HepG2 (cell line): ENCODE results near the gene RAB3A.

Experiments
- CBX1 ChIP-seq: IDR thresholded peaks from one replicate; pipeline ENCODE4 v1.6.1; 2016; ENCODE audit warnings: antibody characterized with exemption, low read depth
- DBP ChIP-seq: sonication (generic); formaldehyde crosslinking; IDR thresholded peaks from 2 replicates; pipeline ENCODE4 v1.4.0; 2020; ENCODE audit warnings: missing genetic modification reagents; ENCODE audit errors: not compliant biosample characterization
- FOXM1 ChIP-seq: sonication (generic); formaldehyde crosslinking; IDR thresholded peaks from 2 replicates; pipeline ENCODE4 v1.5.0; 2020; ENCODE audit warnings: missing genetic modification reagents
- KLF13 ChIP-seq: sonication (generic); formaldehyde crosslinking; IDR thresholded peaks from 2 replicates; pipeline ENCODE4 v1.4.0; 2020; ENCODE audit warnings: mild to moderate bottlenecking, missing genetic modification reagents
- PCBP2 ChIP-seq: fragments of 200-400 bp; formaldehyde crosslinking; optimal IDR thresholded peaks from 2 replicates; pipeline ENCODE3; 2018; ENCODE audit warnings: low read length, low read depth; ENCODE audit not compliant: poor library complexity, severe bottlenecking
- PHF8 ChIP-seq: sonication (generic); formaldehyde crosslinking; IDR thresholded peaks from 2 replicates; pipeline ENCODE4 v1.5.0; 2020; ENCODE audit warnings: missing genetic modification reagents
- USF2 ChIP-seq, 2 experiments: sonication (generic) in 1 of 2; formaldehyde crosslinking in 1 of 2; IDR thresholded peaks; 2 replicates each; pipeline versions ENCODE4 v1.5.1 to v1.6.1; 2011 to 2020; ENCODE audit warnings: borderline replicate concordance in 1 of 2, low read depth in 1 of 2, low read length in 1 of 2, mild to moderate bottlenecking in 1 of 2, missing genetic modification reagents in 1 of 2, moderate library complexity in 1 of 2
- ZFX ChIP-seq: sonication (generic); formaldehyde crosslinking; IDR thresholded peaks from 2 replicates; pipeline ENCODE4 v1.4.0; 2020; ENCODE audit warnings: mild to moderate bottlenecking, low read depth, missing genetic modification reagents, moderate library complexity
- ZNF253 ChIP-seq: sonication (generic); formaldehyde crosslinking; IDR thresholded peaks from 2 replicates; pipeline ENCODE4 v1.8.0; 2022; ENCODE audit warnings: mild to moderate bottlenecking, missing genetic modification reagents, borderline replicate concordance
- ZNF274 ChIP-seq: sonication (generic); formaldehyde crosslinking; IDR thresholded peaks from 2 replicates; pipeline ENCODE4 v1.5.1; 2020; ENCODE audit warnings: mild to moderate bottlenecking, missing genetic modification reagents
- ZNF350 ChIP-seq: sonication (generic); formaldehyde crosslinking; IDR thresholded peaks from 2 replicates; pipeline ENCODE4 v1.4.0; 2020; ENCODE audit warnings: mild to moderate bottlenecking, low read depth, missing genetic modification reagents, borderline replicate concordance
- ZZZ3 ChIP-seq: sonication (generic); formaldehyde crosslinking; IDR thresholded peaks from 2 replicates; pipeline ENCODE4 v1.4.0; 2020; ENCODE audit warnings: missing genetic modification reagents, mild to moderate bottlenecking, borderline replicate concordance
- TF ChIP-seq, protein P1 (sequence below): sonication (generic); formaldehyde crosslinking; IDR thresholded peaks from 2 replicates; pipeline ENCODE4 v1.5.0; 2020; ENCODE audit warnings: missing genetic modification reagents, mild to moderate bottlenecking, borderline replicate concordance
- TF ChIP-seq, protein P2 (sequence below): IDR thresholded peaks from 2 replicates; pipeline ENCODE4 v1.6.1; 2016; ENCODE audit warnings: low read depth, control low read depth

DNA sequence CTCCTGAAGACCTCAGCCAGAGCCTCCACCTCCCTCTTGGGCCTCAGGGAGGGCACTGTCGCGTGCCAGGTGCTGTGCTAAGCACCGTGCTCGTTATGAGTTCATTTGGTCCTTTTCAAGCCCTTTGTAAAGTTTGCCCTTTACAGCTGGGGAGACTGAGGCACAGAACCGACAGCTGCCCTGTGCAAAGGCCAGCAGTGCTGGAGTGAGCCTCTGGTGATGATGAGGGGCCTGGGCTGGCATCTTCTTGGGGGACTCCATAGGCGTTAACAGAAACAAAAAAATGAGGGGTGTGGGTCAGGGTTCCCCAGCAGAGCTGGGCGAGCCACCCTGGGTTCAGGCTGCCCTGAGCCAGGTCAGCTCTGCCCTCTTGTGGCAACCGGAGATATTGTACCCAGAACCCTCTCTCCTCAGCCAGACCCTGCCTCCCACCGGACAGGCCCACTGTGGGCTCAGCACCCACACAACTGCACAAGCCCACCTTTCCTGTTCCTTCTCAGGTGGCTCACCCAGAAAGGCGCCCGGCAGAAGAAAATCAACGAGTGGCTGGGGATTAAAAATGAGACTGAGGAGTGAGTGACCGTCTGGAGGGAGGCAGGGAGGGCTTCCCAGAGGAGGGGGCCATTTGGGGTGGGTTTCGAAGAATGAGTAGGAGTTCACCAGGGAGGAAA is 35.7 kb downstream of the RAB3A start:
- TF ChIP-seq ZNF350 (CRISPR knock-in tag): no peak
- TF ChIP-seq ZZZ3 (CRISPR knock-in tag): no peak
- no peak for TF ChIP-seq USF2 (IDR thresholded peaks at IDR 0.05; ENCODE audit: low read depth, low read length)
- no peak for TF ChIP-seq USF2 (CRISPR knock-in tag; IDR thresholded peaks at IDR 0.05; ENCODE audit: borderline replicate concordance)
- TF ChIP-seq KLF13: no peak
- TF ChIP-seq, protein P1, sequence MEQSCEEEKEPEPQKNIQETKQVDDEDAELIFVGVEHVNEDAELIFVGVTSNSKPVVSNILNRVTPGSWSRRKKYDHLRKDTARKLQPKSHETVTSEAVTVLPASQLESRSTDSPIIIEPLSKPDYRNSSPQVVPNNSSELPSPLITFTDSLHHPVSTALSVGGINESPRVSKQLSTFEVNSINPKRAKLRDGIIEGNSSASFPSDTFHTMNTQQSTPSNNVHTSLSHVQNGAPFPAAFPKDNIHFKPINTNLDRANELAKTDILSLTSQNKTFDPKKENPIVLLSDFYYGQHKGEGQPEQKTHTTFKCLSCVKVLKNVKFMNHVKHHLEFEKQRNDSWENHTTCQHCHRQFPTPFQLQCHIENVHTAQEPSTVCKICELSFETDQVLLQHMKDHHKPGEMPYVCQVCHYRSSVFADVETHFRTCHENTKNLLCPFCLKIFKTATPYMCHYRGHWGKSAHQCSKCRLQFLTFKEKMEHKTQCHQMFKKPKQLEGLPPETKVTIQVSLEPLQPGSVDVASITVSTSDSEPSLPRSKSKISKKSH: no peak
- no peak for TF ChIP-seq PHF8
- TF ChIP-seq ZNF274 (CRISPR knock-in tag): no peak
- no peak for TF ChIP-seq FOXM1
- no peak for TF ChIP-seq ZNF253
- no peak for TF ChIP-seq DBP (CRISPR knock-in tag)
- no peak for TF ChIP-seq CBX1
- TF ChIP-seq PCBP2: no peak
- TF ChIP-seq, protein P2, sequence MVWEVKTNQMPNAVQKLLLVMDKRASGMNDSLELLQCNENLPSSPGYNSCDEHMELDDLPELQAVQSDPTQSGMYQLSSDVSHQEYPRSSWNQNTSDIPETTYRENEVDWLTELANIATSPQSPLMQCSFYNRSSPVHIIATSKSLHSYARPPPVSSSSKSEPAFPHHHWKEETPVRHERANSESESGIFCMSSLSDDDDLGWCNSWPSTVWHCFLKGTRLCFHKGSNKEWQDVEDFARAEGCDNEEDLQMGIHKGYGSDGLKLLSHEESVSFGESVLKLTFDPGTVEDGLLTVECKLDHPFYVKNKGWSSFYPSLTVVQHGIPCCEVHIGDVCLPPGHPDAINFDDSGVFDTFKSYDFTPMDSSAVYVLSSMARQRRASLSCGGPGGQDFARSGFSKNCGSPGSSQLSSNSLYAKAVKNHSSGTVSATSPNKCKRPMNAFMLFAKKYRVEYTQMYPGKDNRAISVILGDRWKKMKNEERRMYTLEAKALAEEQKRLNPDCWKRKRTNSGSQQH (CRISPR knock-in tag): no peak
- TF ChIP-seq ZFX (CRISPR knock-in tag): no peak
